Stimulated activated CD8-positive, alpha-beta memory T cell treated with anti-CD3 and anti-CD28 coated beads, Interleukin-4, amount 100 ng/mL, for 1 hour (primary cell): ENCODE data around the gene PCBP3.
A peak's percentile ranks its signal among the peaks of the same experiment; 100 is the strongest.
"Not testable (repeated sequence)": the region's sequence is repeated elsewhere in the genome, so short reads cannot be mapped to it uniquely, and the experiment has no call there.

Experiments
- DNase-seq, 2 donors: peaks; one replicate each; pipeline ENCODE4 v3.0.0-alpha.2; 2020; ENCODE audit warnings: low read depth in 2 of 2, low spot score in 1 of 2

Gene PCBP3

DNA sequence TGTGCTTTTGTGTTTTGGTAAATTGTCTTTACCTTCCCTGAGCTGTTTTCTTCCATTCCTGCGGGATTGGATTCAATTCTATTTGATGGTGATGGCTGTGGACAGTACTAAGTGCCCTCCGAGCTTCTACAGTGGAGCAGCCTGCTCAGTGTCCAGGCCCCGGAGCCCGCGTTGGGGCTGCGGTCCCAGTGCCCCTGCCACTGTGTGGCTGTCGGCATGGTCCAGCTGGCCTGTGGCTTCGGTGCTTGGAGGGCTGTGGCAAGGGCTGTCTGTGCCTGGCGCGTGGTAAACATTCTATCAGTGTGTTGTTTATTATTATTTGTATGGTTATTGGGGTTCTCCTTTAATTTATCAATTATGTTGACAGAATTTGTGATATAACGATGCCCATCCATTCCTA is 228.9 kb downstream of the PCBP3 start:
- DNase-seq: no peak

DNA sequence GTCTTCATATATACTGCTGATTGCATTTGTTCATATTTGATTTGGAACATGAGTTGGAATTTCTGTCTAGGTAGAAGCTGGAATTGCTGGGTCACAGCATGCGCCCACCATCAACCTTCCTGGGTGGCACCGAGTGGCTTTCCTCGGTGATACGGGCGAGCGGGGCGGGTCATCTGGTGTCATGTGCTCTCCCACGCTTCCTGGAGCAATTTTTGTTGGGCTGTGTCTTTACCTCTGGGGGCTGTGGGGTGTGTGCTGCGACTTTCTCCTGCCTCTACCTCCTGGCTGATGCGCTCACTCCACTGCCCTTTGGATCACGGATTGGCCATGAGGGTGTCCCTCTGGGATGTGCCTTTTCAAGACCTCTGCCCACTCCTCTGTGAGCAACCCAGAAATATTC is 229.4 kb downstream of the PCBP3 start:
- no peak for DNase-seq

DNA sequence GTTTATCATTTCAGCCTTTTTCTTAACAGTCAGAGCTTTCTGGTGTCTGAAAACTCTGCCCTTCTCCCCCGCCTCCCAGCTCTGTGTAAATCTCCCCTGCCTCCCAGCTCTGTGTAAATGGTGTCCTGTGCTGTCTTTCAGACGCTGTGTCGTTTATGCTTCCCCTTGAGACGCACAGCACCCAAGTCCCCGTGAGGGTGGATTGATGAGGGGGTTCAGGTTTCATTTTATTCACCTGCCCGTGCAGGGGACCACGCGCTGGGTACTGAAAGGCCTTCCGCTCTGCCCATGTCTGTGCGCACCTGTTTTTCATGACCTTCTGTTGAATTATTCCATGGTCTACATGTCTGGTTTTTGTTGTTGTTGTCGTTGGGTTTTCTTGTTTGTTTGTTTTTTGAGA is 229.9 kb downstream of the PCBP3 start:
- DNase-seq: no peak

DNA sequence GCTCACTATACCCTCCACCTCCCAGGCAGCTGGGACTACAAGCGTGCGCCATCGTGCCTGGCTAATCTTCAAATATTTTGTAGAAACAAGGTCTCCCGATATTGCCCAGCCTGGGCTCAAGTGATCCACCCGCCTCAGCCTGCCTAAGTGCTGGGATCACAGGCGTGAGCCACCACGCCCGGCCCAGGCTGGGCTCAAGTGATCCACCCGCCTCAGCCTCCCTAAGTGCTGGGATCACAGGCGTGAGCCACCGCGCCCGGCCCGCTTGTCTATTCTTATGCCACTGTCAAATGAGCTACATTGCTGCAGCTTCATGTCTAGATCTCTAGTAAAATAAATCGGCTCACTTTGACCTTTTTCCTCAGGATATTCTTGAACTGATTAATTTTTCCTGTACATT is 230.3 kb downstream of the PCBP3 start:
- DNase-seq: no peak

DNA sequence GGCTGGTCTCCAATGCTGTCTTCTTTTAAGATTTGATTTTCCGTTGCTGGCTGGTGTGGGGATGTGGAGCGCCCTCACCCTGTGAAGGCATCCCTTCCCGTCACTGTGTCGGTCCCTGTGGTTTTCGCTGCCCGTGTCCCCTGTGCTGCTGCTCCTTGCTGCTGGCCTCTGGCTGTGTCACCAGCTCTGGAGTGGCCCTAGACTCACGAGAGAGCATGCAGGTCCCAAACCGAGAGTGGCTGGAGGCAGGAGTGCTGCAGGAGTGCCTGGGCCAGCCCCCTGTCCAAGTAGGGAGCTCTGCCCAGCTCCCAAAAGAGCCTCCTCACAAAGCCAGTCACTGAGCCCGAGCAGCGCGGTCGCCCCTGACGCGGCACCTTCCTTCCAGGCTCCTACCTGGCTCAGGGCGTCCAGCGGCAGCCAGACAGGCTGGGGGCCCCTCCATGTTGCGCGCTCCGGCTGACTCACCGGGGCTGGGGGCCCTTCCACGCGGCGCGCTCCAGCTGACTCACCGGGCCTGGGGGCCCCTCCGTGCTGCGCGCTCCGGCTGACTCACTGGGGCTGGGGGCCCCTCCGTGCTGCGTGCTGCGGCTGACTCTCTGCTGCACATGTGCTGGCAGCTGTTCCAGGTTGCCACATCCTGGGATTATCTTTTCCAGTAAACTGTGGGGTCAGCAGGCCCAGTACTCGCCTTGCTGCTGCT is 231.3 kb downstream of the PCBP3 start:
- no peak for DNase-seq

DNA sequence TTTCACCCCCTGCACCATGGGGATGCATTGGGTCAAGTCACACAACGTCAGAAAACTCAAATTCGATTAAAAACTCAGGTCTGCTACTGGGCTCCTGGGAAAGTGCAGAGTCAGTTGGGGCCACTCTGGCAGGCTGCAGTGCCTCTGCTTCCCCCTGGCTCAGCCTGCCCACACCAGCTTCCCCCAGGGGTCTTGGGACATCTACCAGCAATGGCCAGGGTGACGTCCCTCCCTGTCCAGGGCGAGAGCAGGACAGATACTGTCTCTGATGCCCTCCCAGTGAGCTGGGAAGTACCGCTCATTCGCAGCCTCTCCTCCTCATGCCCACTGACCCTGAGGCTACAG is 231.9 kb downstream of the PCBP3 start:
- no peak for DNase-seq

DNA sequence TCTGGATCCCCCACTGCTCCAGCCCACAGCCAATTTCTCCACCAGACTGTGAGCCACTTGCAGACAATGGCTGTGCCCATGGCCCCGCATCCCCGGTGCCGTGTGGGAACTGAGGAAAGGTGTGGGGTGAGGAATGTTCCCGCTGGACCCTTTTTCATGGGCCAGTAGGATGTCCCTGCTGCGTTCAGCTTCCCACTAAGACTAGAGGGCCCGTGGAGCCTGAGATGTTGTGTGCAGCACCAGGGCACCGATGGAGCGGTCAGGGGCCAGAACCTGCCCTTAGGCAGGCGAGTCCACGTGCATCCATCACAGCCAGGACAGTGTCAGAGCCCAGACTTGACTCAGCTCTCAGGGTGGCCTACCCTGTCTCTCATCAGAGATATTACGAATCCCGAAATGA is 232.4 kb downstream of the PCBP3 start:
- DNase-seq: no peak

DNA sequence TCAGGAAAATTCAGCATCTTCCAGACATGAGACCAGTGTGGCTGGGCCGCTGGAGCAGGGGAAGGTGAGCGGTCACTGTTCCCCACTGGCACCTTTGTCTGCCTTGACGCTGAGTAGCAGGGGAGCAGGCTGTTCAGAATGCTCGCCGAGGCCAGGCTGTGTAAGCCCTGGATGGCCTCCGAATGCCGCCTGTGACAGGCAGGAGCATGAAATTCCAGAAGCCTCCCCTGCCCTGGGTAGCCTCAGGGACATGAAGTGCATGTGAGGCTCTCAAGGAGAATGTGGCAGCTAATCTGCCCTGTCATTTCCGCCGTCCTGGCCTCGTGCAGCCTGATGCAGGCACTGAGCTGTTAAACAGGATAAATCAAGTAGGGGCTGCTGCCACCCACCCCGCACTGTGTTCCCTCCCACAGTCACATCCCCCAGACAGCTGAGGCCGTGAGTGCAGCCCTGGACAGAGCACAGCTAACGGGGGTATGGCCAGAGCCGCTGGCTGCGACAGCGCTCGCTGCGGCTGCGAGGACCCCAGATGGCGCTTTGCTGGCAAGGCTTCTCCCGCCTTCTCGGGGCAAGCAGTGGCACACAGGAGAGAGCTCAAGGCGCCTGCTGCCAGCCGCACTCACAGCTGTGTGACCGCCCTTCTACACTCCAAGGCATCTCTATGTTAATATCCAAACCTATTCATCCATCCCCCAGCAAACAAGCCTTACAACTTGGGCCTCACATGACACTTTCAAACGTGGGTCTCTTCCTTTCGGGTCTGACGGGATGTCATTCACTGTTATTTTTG is 233.1 kb downstream of the PCBP3 start:
- no peak for DNase-seq

DNA sequence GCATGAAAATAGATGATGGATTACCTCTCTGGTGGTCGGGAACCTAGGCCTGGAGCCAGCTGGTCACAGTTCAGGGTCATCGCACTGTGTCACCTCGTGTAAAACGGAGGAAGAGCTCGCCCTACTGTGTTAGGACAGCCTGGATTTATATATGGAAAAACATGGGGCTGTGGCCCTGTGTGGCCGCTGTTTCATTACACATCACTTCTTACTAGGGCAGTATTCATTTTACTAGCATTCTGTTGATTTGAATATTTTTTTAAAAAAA is 233.6 kb downstream of the PCBP3 start:
- no peak for DNase-seq

DNA sequence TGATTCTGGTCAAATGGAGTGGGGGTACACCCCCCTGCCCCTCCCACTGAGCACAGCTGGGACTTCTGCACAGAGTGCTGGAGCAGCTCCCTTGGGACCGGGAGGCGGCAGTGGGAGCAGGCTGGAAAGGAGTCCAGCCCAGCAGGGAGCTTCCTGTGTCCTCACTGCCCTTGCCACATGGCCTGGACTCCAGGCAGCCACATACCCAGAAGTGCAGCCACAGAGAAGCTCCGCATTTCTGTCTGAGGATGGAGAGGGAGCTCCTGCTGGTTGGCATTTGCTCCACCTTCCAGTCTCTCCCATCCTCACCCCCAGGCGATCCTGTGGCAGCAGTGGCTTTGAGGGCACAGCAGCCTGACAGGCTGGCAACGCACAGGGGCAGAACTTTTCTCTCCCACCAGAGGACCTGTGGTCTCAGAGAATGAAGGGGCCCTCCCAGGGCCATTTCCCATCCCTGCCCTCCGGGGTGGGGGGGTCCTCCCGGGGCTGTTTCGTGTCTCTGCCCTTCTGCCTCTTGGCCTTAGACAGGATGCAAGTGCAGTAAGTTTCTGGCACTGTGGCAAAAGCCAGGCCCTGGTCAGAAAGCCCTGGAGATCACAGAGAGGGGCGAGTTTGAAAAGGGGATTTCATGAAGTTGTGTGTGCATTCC is 234.4 kb downstream of the PCBP3 start:
- DNase-seq: no peak

DNA sequence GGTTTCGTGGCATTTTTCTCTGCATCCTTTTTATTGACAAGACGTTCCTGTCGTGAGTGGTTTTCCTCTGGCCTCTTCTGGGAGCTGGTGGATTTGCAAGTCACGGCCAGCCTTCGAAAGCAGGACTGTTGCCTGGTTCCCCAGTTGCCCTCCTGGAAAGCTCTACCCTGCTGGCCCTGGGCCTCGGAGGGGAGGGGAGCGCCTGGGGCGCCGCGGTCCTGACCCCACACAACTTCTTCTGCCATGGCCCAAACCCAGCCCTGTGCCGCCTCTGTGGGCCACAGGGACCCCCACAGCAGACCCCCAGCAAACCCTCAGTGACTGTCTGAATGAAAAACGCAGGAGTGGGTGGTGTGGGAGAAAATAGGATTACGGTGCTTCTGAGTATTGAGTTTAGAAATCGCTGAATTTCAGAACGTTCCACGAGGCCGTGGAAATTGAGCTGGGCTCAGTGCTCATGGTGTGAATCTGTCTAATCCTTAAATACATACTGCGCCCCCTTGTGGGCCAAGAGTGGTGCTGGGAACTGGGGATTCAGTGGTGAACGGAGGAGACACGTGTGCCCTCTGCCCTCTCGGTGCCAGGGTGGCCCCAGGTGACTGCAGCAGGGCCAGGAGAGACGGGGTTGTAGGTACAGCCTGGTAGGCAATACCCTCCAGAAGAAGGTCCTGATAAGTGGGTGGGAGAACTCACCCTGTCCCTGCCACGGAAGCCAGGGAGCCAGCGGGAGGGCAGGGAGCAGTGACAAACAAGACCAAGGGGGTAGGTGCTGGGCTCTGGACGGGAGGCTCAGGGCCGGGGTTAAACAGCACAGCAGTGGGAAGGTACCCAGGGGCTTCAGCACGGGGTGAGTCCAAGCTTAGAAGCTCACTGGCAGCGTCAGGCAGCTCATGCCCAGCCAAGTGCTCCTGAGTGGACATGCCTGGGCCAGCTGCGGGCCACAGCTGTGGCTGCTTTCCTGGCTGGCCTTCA is 236.9 kb downstream of the PCBP3 start:
- DNase-seq: peak; percentile 32 to 42

DNA sequence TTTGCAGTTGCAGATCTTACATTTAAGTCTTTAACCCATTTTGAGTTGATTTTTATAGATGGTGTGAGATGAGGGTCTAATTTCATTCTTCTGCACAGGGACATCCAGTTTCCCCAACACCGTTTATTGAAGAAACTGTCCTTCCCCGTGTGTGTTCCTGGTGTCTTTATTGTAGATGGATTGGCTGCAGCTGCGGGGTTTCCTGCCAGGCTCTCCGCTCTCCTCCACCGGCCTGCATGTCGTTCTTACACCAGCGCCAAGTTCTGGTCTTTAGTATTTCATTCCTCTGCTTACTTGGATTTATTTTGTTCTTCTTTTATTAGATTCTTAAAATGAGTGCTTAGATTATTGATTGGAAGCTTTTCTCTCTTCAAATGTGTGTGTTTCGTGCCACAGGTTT is 239.1 kb downstream of the PCBP3 start:
- DNase-seq: no peak

DNA sequence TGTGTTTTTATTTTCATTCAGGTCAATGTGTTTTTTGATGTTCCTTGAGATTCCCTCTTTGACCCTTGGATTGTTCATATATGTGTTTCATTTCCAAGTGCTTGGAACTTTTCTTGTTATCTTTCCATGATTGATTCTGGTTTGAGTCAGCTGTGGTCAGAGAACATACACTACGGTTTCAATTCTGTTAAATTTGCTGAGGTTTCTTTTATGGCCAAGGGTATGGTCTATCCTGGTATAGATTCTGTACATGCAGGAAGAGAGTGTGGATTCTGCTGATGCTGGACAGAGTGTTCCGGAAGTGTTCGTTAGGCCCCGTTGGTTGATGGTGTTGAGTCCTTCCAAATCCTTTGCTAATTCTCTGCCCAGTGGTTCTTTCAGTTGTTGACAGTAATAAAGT is 239.6 kb downstream of the PCBP3 start:
- no peak for DNase-seq

DNA sequence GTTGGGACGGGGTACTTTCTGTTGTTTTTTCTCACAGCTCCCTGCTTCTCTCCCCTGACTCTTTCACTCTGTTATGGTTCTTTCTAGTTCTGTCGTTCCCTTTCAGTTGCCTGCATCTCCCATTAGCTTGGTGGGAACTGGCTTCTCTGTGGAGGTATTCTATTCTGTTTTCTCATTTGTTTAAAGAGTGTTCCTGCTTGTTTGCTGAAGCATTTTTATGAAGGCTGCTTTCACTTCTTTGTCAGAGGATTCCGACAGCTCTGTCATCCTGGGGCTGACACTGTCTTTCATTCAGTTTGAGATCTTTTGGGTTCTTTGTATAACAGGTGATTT is 242.0 kb downstream of the PCBP3 start:
- DNase-seq: no peak

DNA sequence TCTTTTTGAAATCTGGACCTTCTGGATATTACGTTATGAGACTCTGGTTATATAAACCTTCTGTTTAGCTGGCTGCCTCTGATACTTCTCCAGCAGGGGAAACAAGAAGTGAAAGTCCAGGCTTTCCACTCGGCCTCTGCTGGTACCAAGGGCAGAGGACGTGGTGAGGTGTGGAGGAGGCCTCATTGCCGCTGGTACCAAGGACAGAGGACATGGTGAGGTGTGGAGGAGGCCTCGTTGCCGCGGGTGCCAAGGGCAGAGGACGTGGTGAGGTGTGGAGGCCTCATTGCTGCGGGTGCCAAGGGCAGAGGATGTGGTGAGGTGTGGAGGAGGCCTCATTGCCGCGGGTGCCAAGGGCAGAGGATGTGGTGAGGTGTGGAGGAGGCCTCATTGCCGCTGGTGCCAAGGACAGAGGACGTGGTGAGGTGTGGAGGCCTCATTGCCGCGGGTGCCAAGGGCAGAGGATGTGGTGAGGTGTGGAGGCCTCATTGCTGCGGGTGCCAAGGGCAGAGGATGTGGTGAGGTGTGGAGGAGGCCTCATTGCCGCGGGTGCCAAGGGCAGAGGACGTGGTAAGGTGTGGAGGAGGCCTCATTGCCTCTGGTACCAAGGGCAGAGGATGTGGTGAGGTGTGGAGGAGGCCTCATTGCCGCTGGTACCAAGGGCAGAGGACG is 242.5 kb downstream of the PCBP3 start:
- not testable (repeated sequence) for DNase-seq

DNA sequence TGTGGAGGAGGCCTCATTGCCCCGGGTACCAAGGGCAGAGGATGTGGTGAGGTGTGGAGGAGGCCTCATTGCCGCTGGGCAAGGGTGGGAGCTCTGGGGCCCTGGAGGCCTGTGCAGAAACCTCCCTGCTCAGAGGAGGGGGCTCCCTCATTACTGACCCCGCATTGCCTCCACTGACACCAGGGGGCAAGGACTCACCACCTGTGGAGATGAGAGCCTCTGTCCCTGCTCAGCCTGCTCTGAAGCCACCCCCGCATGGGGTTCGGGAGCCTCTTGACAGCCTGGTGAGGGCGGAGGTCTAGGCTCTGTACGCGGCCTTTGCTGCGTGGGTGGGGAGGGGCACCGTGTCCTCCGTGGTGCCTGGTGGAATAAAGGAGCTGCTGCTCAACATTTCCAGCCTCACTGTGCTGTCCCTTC is 243.1 kb downstream of the PCBP3 start:
- no peak for DNase-seq

DNA sequence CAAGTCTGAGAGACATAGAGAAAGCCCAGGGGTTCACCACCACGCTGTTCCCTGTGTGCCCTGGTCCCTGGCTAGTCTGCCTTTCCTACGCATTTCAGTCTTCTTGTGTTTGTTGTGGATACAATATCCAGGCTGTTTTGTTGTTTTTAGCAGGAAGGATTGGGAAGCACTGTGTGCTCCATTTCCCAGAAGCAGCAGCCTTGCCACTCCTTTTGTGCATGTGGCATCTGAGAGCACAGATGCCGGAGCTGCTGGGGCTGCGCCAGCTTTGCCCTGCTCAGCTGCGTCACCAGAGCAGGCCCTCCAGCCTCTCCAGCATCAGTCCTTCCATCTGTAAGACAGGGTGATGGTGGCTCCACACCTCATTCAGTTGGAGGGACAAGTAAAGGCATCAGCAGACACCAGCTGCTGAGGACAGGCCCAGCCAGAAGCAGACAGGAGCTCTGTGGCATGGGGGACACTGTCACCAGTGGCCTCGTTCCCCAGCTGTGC is 243.6 kb downstream of the PCBP3 start:
- DNase-seq: no peak

DNA sequence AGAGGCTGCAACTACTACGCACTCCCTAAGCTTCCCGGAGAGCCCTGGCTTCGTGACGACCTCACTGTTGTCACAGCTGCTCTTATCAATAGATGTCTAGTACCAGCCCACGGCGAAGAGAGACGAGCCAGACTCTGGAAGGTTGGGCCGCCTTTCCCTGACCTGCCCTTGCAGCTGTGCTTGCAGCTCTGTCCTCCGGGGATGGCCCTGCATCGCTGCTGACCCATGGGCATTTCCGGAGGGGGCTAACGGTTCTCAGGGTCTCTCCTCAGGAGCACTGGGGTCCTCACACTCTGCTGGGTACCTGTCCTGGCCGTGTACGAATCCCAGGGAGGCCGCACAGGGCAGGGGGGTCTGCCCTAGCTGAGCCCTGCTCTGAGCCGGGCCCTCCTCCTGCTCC is 244.3 kb downstream of the PCBP3 start:
- DNase-seq: no peak

DNA sequence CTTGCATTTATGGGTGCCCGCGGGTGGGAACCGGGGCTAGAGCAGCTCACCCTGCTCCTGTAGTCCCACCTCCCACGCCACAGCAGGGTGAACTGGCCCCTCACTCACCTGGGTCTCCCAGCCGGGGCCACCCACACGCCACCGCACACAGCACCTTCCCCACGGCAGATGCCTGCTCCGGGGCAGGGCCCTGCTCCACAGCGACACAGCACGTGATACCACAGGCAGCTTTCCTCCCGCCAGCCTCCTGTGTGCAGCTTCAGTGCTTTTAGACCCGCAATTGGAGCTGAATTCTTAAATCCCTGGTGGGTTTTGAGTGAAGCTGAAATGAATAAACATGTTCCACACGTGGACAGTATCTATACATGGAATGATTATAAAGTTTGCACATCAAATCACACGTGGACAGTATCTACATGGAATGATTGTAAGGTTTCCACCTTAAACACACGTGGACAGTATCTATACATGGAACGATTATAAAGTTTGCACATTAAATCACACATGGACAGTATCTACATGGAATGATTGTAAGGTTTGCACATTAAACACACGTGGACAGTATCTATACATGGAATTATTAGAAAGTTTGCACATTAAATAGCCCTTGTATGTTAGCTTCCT is 245.0 kb downstream of the PCBP3 start:
- no peak for DNase-seq

DNA sequence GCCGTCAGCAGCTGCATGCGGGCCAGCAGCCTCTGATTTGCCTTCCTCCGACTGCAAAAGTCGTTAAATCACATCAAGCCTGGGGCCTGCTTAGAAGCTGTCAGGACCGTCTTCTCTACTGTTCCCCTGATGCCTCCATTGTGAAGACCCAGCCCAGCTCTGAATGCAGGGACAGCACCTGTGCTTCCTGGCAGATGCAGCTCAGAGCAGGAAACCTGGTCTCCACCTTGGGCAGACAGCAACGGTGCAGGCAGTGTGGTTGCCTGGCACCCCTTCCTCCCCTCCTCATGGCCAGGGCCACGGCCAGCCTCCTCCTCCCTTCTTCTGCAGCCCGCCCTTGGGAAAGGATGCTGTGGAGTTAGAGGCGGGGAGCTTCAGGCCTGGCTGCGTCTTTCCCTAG is 245.7 kb downstream of the PCBP3 start:
- no peak for DNase-seq

DNA sequence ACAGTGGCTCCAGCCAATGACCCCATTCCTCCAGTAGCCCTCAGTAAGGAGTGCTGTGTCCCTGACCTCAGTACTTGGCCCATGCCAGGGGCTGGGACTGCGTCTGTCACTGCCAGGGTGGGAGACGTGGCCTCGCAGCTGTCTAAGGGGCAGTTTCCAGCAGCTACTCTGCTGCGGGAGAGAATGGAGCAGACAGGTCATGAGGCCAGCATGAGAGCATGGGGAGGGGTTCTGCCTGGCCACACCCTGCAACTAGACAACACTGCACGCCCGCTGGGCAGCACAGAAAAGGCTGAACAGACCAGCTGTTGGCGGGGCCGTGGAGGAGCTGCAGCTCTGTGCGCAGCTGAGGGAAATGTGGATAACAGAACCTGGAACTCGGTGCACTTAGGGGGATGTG is 246.4 kb downstream of the PCBP3 start:
- DNase-seq: no peak
